ENCODE data around the gene CRYBG1. TPM values are rescaled to one million over a fixed set of nuclear protein-coding genes. Genes with fewer than 3 reads are reported as not detected.

CRYBG1 gene
- total RNA-seq, 1 donor from 2014 or later, result 3.9 TPM

DNA sequence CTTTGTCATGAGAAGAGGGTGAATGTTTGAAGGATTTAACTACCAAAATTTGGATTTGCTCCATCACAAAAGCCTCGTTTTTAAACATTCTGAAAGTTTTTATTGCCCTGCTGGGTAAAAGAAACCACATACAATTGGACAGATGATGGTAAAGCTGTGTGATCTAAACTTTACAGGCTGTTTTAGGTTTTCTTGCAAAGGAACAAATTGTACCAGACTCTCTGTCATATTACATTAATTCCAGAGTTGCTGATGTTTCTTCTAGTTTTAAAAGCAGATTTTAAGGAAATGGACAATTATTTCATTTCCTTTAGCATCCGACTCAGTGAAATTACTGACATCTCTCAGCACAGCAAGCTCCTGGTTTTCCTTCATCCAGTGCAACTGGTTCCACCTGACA is 53.2 kb downstream of the CRYBG1 start:
- Mint-ChIP-seq H3K4me3 (ENCODE audit: unreplicated experiment) (no peak overlapping the region), H3K9me3 (ENCODE audit: low read depth) (no peaks in the 10 kb centered on the region), H3K27me3 (ENCODE audit: low read depth) (peaks cover 53% of the 10 kb centered on the region), H3K4me1 (ENCODE audit: low read depth) (no peaks in the 10 kb centered on the region), H3K27ac (ENCODE audit: unreplicated experiment) (no peak overlapping the region), H3K36me3 (ENCODE audit: low read depth) (peaks cover 1% of the 10 kb centered on the region)
- DNase-seq (ENCODE audit: low spot score), result no peak
- TF ChIP-seq, protein P1, sequence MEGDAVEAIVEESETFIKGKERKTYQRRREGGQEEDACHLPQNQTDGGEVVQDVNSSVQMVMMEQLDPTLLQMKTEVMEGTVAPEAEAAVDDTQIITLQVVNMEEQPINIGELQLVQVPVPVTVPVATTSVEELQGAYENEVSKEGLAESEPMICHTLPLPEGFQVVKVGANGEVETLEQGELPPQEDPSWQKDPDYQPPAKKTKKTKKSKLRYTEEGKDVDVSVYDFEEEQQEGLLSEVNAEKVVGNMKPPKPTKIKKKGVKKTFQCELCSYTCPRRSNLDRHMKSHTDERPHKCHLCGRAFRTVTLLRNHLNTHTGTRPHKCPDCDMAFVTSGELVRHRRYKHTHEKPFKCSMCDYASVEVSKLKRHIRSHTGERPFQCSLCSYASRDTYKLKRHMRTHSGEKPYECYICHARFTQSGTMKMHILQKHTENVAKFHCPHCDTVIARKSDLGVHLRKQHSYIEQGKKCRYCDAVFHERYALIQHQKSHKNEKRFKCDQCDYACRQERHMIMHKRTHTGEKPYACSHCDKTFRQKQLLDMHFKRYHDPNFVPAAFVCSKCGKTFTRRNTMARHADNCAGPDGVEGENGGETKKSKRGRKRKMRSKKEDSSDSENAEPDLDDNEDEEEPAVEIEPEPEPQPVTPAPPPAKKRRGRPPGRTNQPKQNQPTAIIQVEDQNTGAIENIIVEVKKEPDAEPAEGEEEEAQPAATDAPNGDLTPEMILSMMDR (IDR thresholded peaks at IDR 0.05), result no peak

GRCh38 chr6:106415921-106416320 is 55.4 kb downstream of the CRYBG1 start:
- Mint-ChIP-seq H3K4me1 (ENCODE audit: low read depth) (no peaks in the 10 kb centered on the region), H3K36me3 (ENCODE audit: low read depth) (peaks cover 1% of the 10 kb centered on the region), H3K4me3 (ENCODE audit: unreplicated experiment) (no peak overlapping the region), H3K27ac (ENCODE audit: unreplicated experiment) (no peak overlapping the region), H3K27me3 (ENCODE audit: low read depth) (peaks cover 43% of the 10 kb centered on the region), H3K9me3 (ENCODE audit: low read depth) (no peaks in the 10 kb centered on the region)
- DNase-seq (ENCODE audit: low spot score), result no peak
- TF ChIP-seq, protein P1 (IDR thresholded peaks at IDR 0.05), result no peak

- Mint-ChIP-seq H3K36me3 (ENCODE audit: low read depth) (peaks cover 1% of the 10 kb centered on the region), H3K27me3 (ENCODE audit: low read depth) (peaks cover 41% of the 10 kb centered on the region), H3K27ac (ENCODE audit: unreplicated experiment) (no peak overlapping the region), H3K4me1 (ENCODE audit: low read depth) (no peaks in the 10 kb centered on the region), H3K9me3 (ENCODE audit: low read depth) (no peaks in the 10 kb centered on the region), H3K4me3 (ENCODE audit: unreplicated experiment) (no peak overlapping the region)
- TF ChIP-seq, protein P1 (IDR thresholded peaks at IDR 0.05), result no peak
- no peak for DNase-seq (ENCODE audit: low spot score)
Observed at GRCh38 chr6:106417572-106418147, 57.1 kb downstream of the CRYBG1 start.

- H3K27me3 Mint-ChIP-seq (ENCODE audit: low read depth), result peaks cover 25% of the 10 kb centered on the region
- no peaks in the 10 kb centered on the region for H3K9me3 Mint-ChIP-seq (ENCODE audit: low read depth)
- H3K4me1 Mint-ChIP-seq (ENCODE audit: low read depth), result no peaks in the 10 kb centered on the region
- no peak for DNase-seq (ENCODE audit: low spot score)
- H3K4me3 Mint-ChIP-seq (ENCODE audit: unreplicated experiment), result no peak overlapping the region
- H3K27ac Mint-ChIP-seq (ENCODE audit: unreplicated experiment), result no peak overlapping the region
- TF ChIP-seq, protein P1 (IDR thresholded peaks at IDR 0.05), result no peak
- no peaks in the 10 kb centered on the region for H3K36me3 Mint-ChIP-seq (ENCODE audit: low read depth)
Observed at GRCh38 chr6:106419900-106420613, 59.5 kb downstream of the CRYBG1 start.

DNA sequence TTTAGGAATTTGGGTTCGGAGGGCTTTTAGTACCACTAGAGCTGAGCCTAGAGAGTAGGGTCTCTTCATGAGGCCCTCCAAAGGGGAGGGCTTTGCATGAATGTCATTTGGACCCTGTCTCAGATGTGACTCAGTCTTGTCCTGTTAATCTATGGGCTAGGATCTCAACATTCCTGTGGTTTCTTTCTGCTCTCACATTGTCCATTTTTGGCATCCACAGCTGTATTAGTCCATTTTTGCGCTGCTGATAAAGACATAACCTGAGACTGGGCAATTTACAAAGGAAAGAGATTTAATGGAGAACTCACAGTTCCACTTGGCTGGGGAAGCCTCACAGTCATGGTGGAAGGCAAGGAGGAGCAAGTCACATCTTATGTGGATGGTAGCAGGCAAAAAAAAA is 61.0 kb downstream of the CRYBG1 start:
- Mint-ChIP-seq H3K27me3 (ENCODE audit: low read depth) (peaks cover 16% of the 10 kb centered on the region), H3K4me1 (ENCODE audit: low read depth) (no peaks in the 10 kb centered on the region), H3K4me3 (ENCODE audit: unreplicated experiment) (no peak overlapping the region), H3K27ac (ENCODE audit: unreplicated experiment) (no peak overlapping the region), H3K36me3 (ENCODE audit: low read depth) (no peaks in the 10 kb centered on the region), H3K9me3 (ENCODE audit: low read depth) (no peaks in the 10 kb centered on the region)
- TF ChIP-seq, protein P1 (IDR thresholded peaks at IDR 0.05), result no peak
- DNase-seq (ENCODE audit: low spot score), result no peak
